ENCODE data around the gene ANKRD29.

GRCh38 chr18:23563377-23564043 lies 99.2 kb downstream of the ANKRD29 start:
- no peak for TF ChIP-seq POLR2A (IDR thresholded peaks at IDR 0.05)
- TF ChIP-seq CTCF (IDR thresholded peaks at IDR 0.05) = no peak

Data from adrenal gland (tissue), 5 donors.